HG02970 (cell line): ENCODE data around the gene CCNE1.

Experiments
- ATAC-seq: cut with Tn5 transposase; IDR thresholded peaks from one replicate; pipeline ENCODE4 v1.9.1; 2021; ENCODE audit warnings: mild to moderate bottlenecking, moderate library complexity, moderate number of reproducible peaks; ENCODE audit not compliant: unreplicated experiment, low FRiP score

CCNE1 gene

DNA sequence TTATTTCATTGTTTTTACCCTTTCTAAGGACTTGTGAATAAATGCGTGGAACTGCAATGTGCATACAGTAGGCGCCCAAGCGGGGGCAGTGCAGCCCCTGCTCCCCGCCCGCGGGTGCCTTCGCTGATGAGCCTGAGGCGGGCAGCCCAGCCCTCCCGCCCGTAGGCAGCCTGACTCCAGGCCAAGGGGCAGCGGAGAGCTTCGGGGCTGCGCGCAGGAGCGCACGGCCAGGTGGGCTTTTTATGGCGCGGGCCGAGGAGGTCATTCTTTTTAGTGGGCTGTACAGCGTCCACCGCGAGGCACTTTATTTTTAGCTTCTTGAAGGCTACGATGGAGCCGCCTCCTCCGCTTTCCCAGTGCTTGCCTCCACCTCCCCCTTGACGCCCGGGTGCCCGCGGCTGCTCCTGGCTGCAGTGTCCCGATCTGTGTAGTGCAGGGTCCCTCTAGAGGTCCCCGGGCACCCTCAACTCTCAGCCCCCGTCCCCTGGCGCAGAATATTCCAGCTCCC, 60.5 kb downstream of the CCNE1 start:
- no peak for ATAC-seq

DNA sequence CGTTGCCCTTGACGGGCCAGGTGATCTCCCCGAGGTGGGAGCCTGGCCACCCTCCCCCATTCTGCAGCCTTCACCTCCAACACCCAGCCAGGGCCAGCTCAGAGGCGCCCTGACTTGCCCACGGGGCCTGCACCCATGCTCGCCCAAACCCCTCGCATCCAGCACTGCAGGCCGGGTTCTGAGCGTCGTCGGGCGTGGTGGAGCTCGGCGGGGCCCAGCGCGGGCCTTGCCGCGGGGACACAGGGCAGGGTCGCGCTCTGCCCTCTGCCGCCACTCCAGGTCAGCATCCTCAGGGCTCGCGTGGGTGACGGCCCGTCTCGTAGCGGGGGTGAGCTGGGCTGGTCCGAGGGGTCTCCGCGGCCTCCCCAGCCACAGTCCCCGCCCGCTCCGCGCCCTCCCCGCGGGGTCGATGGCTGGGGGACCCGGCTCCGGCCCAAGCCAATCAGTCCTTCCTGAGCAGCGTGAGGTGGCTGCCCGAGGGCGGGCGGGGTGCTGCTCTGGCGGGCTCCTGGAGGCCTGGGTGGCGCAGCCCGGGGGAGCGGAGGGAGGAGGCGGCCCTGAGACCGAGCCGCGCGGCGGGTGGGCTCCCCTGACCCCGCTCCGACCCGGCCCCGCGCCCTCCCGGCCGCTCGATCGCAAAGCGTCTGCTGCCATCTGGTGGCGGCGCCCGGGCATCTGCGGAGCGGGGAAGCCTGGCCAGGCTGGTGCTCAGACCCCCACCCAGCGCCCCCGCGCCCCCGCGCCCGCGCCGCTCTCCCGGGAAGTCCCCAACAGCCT, 61.4 kb downstream of the CCNE1 start:
- no peak for ATAC-seq
